SH-SY5Y (cell line): Measurements from ENCODE around the gene NDUFB8.

Experiments
- GATA2 ChIP-seq: IDR thresholded peaks from 2 replicates; pipeline ENCODE4 v1.6.1; 2011; ENCODE audit warnings: mild to moderate bottlenecking, low read depth, low read length
- GATA3 ChIP-seq: IDR thresholded peaks from 2 replicates; pipeline ENCODE4 v1.6.1; 2011; ENCODE audit warnings: low read depth, mild to moderate bottlenecking, low read length, moderate library complexity

GRCh38 chr10:100483876-100484666, 45.6 kb downstream of the NDUFB8 start:
- TF ChIP-seq GATA2 = no peak
- TF ChIP-seq GATA3 = no peak
